B cell (primary cell): ENCODE results near the gene MNAT1. TPM values are rescaled to one million over a fixed set of nuclear protein-coding genes. Genes with fewer than 3 reads are reported as not detected.

Source experiments
- ATAC-seq: fragments of 200-7000 bp; cut with Tn5 transposase; one replicate; pipeline ENCODE4 v1.10.0; 2021; ENCODE audit warnings: low read depth, mild to moderate bottlenecking, moderate number of reproducible peaks, moderate library complexity
- CTCF ChIA-PET: fragments of 350-600 bp; sonication (Branson Sonifier 250); formaldehyde crosslinking; loops from one replicate; lab custom pipeline; 2021; ENCODE audit warnings: antibody characterized with exemption, inconsistent platforms; lab: Charles Lee
- POLR2A ChIA-PET: fragments of 350-600 bp; sonication (Branson Sonifier 250); formaldehyde crosslinking; loops from one replicate; lab custom pipeline; 2021; ENCODE audit warnings: antibody characterized with exemption; lab: Charles Lee
- DNase-seq: peaks from one replicate; pipeline ENCODE4 v3.0.0; 2013
- H2AFZ ChIP-seq: 2 replicates; pipeline ENCODE4 v1.6.1; 2012; ENCODE audit warnings: mild to moderate bottlenecking, low read depth, low read length; ENCODE audit not compliant: insufficient read depth, poor library complexity, severe bottlenecking
- H3K27ac ChIP-seq, 2 donors: 1 replicate in 1 of 2; 2 replicates in 1 of 2; pipeline ENCODE4 v1.5.1; 2012 to 2013; ENCODE audit warnings: low read length in 2 of 2, mild to moderate bottlenecking in 2 of 2, moderate library complexity in 1 of 2
- H3K27me3 ChIP-seq, 4 experiments: fragments of 200-600 bp in 1 of 4; sonication (generic) in 1 of 4; replicated peaks in 1 of 4; 1 replicate in 2 of 4; 2 replicates in 2 of 4; pipeline versions ENCODE4 v1.6.1 to v1.7.0; 2013 to 2016; ENCODE audit warnings: low read length in 3 of 4, mild to moderate bottlenecking in 2 of 4, mixed read lengths in 1 of 4, moderate library complexity in 1 of 4; ENCODE audit not compliant: insufficient read depth in 4 of 4, control insufficient read depth in 3 of 4; ENCODE audit errors: control extremely low read depth in 1 of 4
- H3K36me3 ChIP-seq, 2 experiments: replicated peaks in 1 of 2; 1 replicate in 1 of 2; 2 replicates in 1 of 2; pipeline versions ENCODE4 v1.6.1 to v1.7.1; 2013; ENCODE audit warnings: low read length in 1 of 2; ENCODE audit not compliant: insufficient read depth in 2 of 2, control insufficient read depth in 1 of 2; ENCODE audit errors: control extremely low read depth in 1 of 2, extremely low read depth in 1 of 2
- H3K4me1 ChIP-seq, 2 donors: fragments of 200-600 bp in 1 of 2; sonication (generic) in 1 of 2; 1 replicate in 1 of 2; 2 replicates in 1 of 2; pipeline versions ENCODE4 v1.5.1 to v1.6.1; 2013 to 2017; ENCODE audit warnings: low read length in 2 of 2; ENCODE audit not compliant: control insufficient read depth in 2 of 2, insufficient read depth in 2 of 2
- H3K4me2 ChIP-seq: replicated peaks from 2 replicates; pipeline ENCODE3; 2012; ENCODE audit warnings: mild to moderate bottlenecking, low read depth, low read length; ENCODE audit not compliant: poor library complexity, severe bottlenecking
- H3K4me3 ChIP-seq, 5 experiments: fragments of 200-600 bp in 1 of 5; sonication (generic) in 1 of 5; 1 replicate in 3 of 5; 2 replicates in 2 of 5; pipeline versions ENCODE4 v1.5.1 to v1.7.0; 2011 to 2016; ENCODE audit warnings: low read length in 4 of 5, mild to moderate bottlenecking in 4 of 5, low read depth in 2 of 5, control low read depth in 1 of 5, moderate library complexity in 1 of 5; ENCODE audit not compliant: insufficient read depth in 1 of 5; ENCODE audit errors: control extremely low read depth in 1 of 5, extremely low read depth in 1 of 5
- H3K79me2 ChIP-seq: fragments of 200-600 bp; sonication (generic); one replicate; pipeline ENCODE4 v1.6.0; 2016; ENCODE audit warnings: low read length; ENCODE audit not compliant: control insufficient read depth, insufficient read depth
- H3K9ac ChIP-seq: fragments of 200-600 bp; sonication (generic); 2 replicates; pipeline ENCODE4 v1.6.1; 2017; ENCODE audit warnings: mild to moderate bottlenecking, low read length, moderate library complexity
- H3K9me3 ChIP-seq, 3 donors: one replicate each; pipeline versions ENCODE4 v1.6.1 to v1.7.1; 2013; ENCODE audit warnings: low read length in 2 of 3; ENCODE audit not compliant: control insufficient read depth in 2 of 3, insufficient read depth in 1 of 3; ENCODE audit errors: control extremely low read depth in 1 of 3
- H4K20me1 ChIP-seq: 2 replicates; pipeline ENCODE4 v1.6.0; 2012; ENCODE audit warnings: mild to moderate bottlenecking, low read length; ENCODE audit not compliant: insufficient read depth, control insufficient read depth, poor library complexity, severe bottlenecking
- H3K27ac Mint-ChIP-seq: one replicate; pipeline ENCODE4 v1.8.0; 2021; ENCODE audit warnings: mixed read lengths
- H3K27me3 Mint-ChIP-seq: one replicate; pipeline ENCODE4 v1.8.0; 2021; ENCODE audit warnings: mixed read lengths
- H3K4me1 Mint-ChIP-seq: one replicate; pipeline ENCODE4 v1.8.0; 2021; ENCODE audit warnings: mixed read lengths
- H3K4me3 Mint-ChIP-seq: one replicate; pipeline ENCODE4 v1.8.0; 2021; ENCODE audit warnings: mixed read lengths
- H3K9me3 Mint-ChIP-seq: one replicate; pipeline ENCODE4 v1.8.0; 2022; ENCODE audit warnings: mixed read lengths; ENCODE audit not compliant: insufficient read depth
- EZH2 ChIP-seq: IDR thresholded peaks from 2 replicates; pipeline ENCODE4 v1.6.1; 2012; ENCODE audit warnings: borderline replicate concordance, low read depth, mild to moderate bottlenecking, moderate library complexity, low read length; ENCODE audit not compliant: insufficient read depth, poor library complexity, severe bottlenecking
- WGBS: methylation state at CpG from one replicate; pipeline ENCODE4 v1.1.5; 2013; ENCODE audit warnings: missing lambda C conversion rate; ENCODE audit not compliant: insufficient coverage; 5-methylcytosine and 5-hydroxymethylcytosine counted together
- intact Hi-C: fragments of 100-400 bp; cut with micrococcal nuclease; formaldehyde crosslinking; loops from one replicate; pipeline ENCODE4 v1.10.0; 2022
- polyA plus RNA-seq: library from polyadenylated mRNA; depleted of rRNA; stranded (reverse); fragments of >200 nt; gene quantifications from 2 replicates; pipeline ENCODE4 v1.2.3, GENCODE V29; 2012
- total RNA-seq, 2 donors: library from RNA; stranded (reverse); fragments of 120-200 nt in 1 of 2; gene quantifications; 1 replicate in 1 of 2; 2 replicates in 1 of 2; pipeline versions ENCODE4 v1.2.3 to v1.2.4, GENCODE V29; 2013 to 2022
- TF ChIP-seq, protein P1 (sequence below): fragments of 200-600 bp; IDR thresholded peaks from one replicate; pipeline ENCODE4 v1.8.0; 2022; ENCODE audit warnings: antibody characterized with exemption, mild to moderate bottlenecking

Gene MNAT1
- total and polyA plus RNA-seq, 2 donors (not counting 1 experiment from before 2014, with no cell fraction given), result 15.2 to 28.2 TPM

DNA sequence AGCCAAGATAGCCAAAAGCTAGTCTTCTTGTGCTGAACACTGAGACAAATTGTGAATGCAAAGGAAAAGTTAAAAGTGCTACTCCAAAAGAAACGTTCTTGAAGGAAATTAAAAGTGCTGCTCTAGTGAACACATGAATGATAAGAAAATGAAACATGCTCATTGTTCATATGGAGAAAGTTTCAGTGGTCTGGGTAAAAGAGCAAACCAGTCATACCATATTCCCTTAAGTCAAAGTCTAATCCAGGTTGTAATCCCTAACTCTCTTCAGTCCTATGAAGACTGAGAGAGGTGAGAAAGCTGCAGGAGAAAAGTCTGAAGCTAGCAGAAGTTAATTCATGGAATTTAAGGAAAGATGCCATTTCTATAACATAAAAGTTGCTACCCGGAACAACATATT is 121.5 kb downstream of the MNAT1 start:
- no peak for TF ChIP-seq EZH2
- TF ChIP-seq, protein P1, sequence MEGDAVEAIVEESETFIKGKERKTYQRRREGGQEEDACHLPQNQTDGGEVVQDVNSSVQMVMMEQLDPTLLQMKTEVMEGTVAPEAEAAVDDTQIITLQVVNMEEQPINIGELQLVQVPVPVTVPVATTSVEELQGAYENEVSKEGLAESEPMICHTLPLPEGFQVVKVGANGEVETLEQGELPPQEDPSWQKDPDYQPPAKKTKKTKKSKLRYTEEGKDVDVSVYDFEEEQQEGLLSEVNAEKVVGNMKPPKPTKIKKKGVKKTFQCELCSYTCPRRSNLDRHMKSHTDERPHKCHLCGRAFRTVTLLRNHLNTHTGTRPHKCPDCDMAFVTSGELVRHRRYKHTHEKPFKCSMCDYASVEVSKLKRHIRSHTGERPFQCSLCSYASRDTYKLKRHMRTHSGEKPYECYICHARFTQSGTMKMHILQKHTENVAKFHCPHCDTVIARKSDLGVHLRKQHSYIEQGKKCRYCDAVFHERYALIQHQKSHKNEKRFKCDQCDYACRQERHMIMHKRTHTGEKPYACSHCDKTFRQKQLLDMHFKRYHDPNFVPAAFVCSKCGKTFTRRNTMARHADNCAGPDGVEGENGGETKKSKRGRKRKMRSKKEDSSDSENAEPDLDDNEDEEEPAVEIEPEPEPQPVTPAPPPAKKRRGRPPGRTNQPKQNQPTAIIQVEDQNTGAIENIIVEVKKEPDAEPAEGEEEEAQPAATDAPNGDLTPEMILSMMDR, result no peak
- WGBS, result no CpG with 5 or more reads among the region's 2 CpGs
- H3K9ac ChIP-seq, result no peak overlapping the region
- H3K4me2 ChIP-seq, result no peak overlapping the region
- Mint-ChIP-seq H3K27ac (no peak overlapping the region), H3K4me1 (no peaks in the 10 kb centered on the region), H3K27me3 (no peaks in the 10 kb centered on the region), H3K9me3 (peaks cover 8% of the 10 kb centered on the region), H3K4me3 (no peak overlapping the region)
- peaks cover 0 to 5% (median 0%) of the 10 kb centered on the region in 3 donors for H3K9me3 ChIP-seq
- no peak overlapping the region for H3K4me3 ChIP-seq
- no peak for DNase-seq
- no peak for ATAC-seq
- H3K36me3 ChIP-seq, result peaks cover 0 to 5% of the 10 kb centered on the region in 2 experiments
- H4K20me1 ChIP-seq, result no peaks in the 10 kb centered on the region
- no peak overlapping the region for H3K27ac ChIP-seq
- intact Hi-C loops, result no loop called here
- no peak overlapping the region for H2AFZ ChIP-seq
- no peaks in the 10 kb centered on the region for H3K79me2 ChIP-seq
- H3K4me1 ChIP-seq, result no peaks in the 10 kb centered on the region
- ChIA-PET POLR2A (no interaction called here), CTCF (interaction anchor here (0.9 kb wide), 1 partner anchor 14 kb away, joined by 3 read pairs; no protein-coding TSS in a partner anchor)
- H3K27me3 ChIP-seq, result no peaks in the 10 kb centered on the region

DNA sequence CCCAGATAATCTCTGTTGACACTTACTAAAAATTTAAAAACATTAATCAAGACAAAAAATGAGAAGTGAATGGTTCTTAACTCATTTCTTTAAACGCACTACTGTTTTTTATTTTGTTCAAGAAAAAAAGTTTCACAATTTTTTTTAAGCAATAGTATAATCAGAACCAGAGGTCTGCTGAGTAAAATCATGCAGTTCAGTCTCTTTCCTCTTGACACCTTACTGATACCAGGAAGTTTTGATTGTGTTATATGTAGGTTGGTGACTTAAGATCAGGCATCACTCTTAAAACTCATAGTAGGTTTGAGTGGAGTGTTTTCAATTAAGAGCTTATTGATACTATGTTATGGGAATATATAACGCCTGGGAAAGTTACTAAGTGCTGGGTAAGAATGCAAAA is 125.0 kb downstream of the MNAT1 start:
- Histone ChIP-seq H3K27ac (no peak overlapping the region), H2AFZ (no peak overlapping the region), H3K27me3 (no peaks in the 10 kb centered on the region), H3K4me2 (no peak overlapping the region), H3K36me3 (peaks cover 0 to 4% of the 10 kb centered on the region in 2 experiments), H3K79me2 (no peaks in the 10 kb centered on the region), H3K4me3 (no peak overlapping the region), H3K4me1 (no peaks in the 10 kb centered on the region), H3K9me3 (peaks cover 0 to 5% (median 0%) of the 10 kb centered on the region in 3 donors), H4K20me1 (no peaks in the 10 kb centered on the region), H3K9ac (no peak overlapping the region)
- H3K27me3 Mint-ChIP-seq, result no peaks in the 10 kb centered on the region
- ChIA-PET CTCF (no interaction called here), POLR2A (no interaction called here)
- H3K4me1 Mint-ChIP-seq, result no peaks in the 10 kb centered on the region
- peaks cover 3% of the 10 kb centered on the region for H3K9me3 Mint-ChIP-seq
- DNase-seq (no peak), ATAC-seq (no peak)
- no peak overlapping the region for H3K27ac Mint-ChIP-seq
- intact Hi-C loops, result no loop called here
- H3K4me3 Mint-ChIP-seq, result no peak overlapping the region
- TF ChIP-seq, protein P1, result no peak
- TF ChIP-seq EZH2, result no peak
- 100% methylated on average over 1 of the region's 2 CpGs for WGBS
